NT2/D1 (cell line): ENCODE measurements around the gene CACNA1I.

Experiments used
- YY1 ChIP-seq: IDR thresholded peaks from 2 replicates; pipeline ENCODE4 v1.6.1; 2011; ENCODE audit not compliant: insufficient read length, insufficient read depth
- ZNF274 ChIP-seq: IDR thresholded peaks from 2 replicates; pipeline ENCODE4 v1.6.1; 2011; ENCODE audit warnings: mild to moderate bottlenecking, low read depth, low read length

- TF ChIP-seq YY1, result no peak
- no peak for TF ChIP-seq ZNF274
Observed at GRCh38 chr22:39699631-39700360, 129.2 kb downstream of the CACNA1I start.
